SHP77 (cell line): ENCODE data around the gene AOPEP.

ENCODE experiments used
- DNase-seq, 2 experiments: peaks; one replicate each; lab custom pipeline; 2025; lab: John Stamatoyannopoulos, UW

Gene AOPEP

DNA sequence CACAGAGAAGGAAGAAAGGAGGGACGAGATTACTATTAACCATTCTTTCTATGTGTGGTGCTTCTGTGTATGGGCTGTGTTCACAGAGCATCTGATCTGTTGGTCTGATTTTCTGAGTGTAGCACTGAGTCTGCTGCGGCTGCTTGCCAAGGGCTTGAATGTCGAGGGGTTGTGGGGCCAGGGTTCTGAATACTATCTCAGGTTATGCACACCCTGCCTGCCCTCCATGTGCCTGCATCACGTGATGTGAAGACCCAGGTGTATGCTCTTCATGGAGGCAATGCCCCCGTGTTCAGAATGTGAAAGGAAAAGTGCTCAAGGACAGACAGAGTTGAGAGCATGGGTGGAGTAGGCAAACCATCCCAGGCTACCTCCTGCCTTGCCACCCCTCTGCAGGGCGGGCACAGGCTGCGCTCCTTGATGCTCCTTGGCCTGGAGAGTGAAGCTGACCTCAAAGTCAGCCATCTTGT, 336.1 kb downstream of the AOPEP start:
- no peak for DNase-seq

DNA sequence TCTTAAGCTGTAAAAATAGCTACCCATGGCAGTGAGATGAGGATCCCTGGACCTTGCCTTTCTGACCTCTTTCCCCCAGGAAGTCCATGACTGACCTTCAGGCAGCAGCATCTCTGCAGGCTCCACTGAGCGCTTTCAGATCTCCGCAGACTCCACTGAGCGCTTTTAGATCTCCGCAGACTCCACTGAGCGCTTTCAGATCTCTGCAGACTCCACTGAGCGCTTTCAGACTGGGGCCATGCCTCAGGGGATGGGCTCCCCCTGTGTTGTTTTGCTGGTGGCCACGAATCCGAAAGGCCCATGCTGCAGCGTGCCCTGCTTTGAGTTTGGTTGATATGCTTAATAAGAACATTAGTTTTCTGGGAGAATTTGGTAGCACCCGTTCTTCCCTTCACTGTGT, 336.8 kb downstream of the AOPEP start:
- DNase-seq, result no peak

DNA sequence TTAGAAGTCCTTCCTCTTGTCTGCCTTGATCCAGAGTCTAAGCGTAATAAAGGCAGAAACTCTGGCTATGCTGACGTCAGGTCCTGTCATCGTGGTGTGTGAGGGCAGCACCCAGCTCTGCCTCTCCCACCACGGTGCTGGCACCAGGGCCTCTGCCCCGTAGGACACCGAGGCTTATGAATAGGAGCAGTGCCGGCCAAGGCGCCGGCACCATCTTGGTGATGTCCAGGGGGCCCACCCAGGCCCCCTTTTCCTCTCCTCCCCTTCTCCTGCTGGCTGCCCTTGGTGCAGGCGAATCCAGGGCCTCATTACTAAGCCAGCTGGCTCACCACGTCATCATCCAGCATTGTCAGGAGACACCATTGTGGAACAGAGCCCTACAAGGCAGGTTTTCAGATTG, 338.7 kb downstream of the AOPEP start:
- no peak for DNase-seq

DNA sequence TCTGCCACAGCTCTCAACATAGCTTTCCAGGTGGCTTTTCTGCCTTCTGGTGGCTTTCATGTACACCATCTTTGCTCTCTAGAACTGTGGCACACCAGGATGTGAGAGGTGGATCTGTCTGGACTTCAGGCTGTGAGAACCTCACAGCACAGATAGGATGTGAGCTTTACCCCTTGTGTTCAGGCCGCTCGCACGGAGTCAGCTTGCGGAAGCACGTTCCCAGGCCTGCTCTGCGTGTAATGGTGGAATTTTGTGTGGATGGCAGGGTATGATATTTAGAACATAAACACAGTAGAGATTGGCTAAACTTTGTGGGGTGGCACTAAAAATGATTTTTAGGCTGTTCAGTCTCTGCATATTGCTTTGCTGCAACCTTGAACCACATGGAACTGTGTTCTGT, 340.6 kb downstream of the AOPEP start:
- no peak for DNase-seq

DNA sequence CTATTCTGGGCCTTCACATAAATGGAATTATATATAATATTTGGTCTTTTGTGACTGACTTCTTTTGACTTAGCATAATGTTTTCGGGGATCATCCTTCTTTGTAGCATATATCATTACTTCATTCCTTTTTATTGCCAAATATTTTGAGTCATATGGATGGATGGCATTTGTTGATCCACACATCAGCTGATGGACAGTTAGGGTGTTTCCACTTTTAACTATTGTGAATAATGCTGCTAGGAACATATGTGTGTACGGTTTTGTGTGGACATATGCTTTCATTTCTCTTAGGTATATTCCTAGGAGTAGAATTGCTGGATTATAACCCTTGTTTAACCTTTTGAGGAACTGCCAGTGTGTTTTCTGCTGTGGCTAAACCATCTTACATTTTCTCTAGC, 341.4 kb downstream of the AOPEP start:
- no peak for DNase-seq

DNA sequence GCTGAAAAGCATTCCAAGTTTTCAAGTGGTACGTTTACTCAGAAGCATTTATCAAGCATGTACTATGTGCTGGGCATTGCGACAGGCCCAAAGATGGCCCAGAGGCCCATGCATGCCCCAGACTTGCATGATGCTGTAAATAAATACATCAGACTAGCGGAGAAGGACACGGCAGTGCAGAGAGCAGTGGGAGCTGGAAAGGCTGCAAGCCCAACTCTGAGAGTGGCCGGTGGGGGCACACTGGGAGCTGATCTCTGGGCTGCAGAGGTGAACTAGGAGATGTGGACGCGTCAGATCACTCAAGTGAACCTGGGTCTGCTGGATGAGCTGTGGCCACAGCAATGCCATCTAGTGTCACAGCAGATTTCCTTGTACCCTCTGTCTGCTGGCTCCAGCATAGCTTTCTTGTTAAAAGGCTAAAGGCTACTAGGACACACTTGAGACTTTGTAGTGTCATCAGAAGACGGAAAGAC, 344.1 kb downstream of the AOPEP start:
- no peak for DNase-seq

DNA sequence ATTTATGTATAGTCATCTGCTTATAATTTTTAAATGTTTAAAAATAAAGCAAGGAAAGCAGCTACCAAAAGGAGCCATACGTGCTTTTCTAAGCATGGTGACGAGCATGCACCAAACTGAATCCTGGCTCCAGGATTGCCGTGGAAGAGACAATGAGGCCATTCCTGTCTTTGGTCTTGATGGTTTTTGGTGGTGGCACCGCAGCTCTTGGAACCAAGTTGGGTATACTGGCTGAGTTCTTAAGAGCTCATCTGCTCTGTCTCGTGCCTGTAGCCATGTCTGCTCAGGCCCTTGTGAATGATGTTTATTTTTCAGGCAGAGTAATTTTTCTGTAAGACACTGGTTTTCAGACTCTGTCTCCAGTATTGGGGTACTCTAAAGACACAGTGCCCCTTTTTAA, 345.0 kb downstream of the AOPEP start:
- no peak for DNase-seq

DNA sequence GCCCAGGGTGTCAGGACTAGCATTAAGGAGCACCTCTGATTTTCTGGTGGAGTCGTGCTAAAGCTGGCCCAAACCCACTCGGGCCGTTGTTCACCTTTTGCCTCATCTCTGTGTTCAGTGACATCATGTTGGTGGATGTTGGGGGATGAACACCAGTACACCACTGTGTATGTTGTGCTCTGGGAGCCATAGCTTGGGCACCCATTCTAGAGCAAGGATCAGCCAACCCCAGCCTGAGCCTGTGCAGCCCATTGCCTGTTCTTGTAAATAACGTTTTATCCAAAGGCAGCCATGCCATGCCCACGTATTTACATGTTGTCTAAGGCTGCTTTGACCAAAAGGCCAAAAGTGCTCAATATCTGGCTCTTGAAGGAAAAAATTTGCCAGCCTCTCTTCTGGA, 345.4 kb downstream of the AOPEP start:
- DNase-seq, result no peak

DNA sequence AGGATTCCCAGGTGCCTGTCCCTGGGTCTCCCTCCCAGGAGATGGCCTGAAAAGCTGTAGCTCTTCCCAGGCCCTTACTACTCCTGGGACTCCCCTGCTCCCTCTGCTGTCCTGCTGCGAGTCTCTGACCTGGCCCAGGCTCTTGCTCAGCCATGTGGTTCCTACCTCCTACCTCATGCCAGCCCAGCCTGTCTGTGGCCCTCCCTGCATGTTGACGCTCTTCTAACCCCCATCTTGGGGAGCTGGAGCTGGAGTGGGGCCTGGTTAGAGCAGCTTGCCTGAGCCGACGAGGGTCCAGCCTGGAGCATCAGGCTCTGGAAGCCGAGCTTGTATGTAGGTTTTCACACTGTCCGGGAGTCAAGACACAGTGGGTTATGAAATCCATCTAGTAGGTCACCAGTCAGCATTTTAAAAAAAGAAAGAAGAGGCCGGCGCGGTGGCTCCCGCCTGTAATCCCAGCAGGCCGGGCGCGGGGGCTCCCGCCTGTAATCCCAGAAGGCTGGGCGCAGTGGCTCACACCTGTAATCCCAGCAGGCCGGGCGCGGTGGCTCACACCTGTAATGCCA, 346.6 kb downstream of the AOPEP start:
- DNase-seq, result no peak

DNA sequence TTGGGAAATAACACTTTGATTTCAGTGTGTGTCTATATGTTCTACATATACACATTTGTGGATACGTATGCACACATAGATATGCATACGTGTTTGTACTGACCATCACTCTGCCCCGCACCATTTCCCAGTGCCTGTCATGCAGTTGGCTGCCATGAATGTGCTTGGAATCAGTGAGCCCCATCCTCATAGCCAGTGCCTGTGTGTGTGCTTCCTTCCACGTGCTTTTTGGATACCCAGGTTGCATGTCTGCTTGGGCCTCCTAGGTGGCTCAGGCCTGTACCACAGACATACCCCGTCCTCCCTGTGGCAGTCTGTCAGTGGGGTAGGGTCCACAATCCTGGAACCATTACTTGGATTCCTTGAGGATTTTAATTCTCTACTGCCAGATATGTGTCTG, 347.4 kb downstream of the AOPEP start:
- DNase-seq, result no peak

DNA sequence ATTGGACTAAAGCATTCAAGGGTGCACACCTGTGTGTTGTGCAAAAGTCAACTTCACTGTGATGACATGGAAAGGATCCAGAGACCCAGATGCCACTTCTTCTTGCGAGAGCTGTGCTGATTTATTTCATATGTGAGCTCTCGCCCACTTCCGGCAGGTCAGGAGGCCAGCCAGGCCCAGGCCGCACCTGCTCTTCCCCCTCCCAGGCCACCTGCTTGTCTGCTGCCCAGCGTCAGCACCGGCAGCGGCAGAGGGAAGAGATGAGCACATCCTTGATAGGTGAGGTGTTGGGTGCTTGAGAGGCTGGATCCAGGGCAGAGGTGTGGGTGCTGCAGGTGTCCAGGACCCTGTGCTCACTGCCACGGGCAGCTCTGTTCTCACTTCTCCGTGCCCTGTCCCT, 348.1 kb downstream of the AOPEP start:
- peak; percentile 89 to 92 for DNase-seq

DNA sequence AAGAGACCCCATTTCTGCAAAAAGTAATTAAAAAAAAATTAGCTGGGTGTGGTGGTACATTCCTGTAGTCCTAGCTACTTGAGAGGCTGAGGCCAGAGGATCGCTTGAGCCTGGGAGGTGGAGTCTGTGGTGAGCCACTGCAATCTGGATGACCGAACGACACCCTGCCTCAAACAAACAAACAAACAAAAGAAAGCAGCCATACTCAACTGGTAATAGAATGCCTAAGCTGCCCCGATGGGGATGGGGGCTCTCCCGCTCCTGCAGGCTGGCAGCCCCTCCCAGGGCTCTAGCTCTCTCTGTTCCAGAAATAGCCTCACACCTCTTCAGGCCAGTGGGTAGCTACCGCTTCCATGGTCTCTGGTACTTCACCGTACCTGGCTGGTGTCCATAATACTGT, 349.2 kb downstream of the AOPEP start:
- no peak for DNase-seq

DNA sequence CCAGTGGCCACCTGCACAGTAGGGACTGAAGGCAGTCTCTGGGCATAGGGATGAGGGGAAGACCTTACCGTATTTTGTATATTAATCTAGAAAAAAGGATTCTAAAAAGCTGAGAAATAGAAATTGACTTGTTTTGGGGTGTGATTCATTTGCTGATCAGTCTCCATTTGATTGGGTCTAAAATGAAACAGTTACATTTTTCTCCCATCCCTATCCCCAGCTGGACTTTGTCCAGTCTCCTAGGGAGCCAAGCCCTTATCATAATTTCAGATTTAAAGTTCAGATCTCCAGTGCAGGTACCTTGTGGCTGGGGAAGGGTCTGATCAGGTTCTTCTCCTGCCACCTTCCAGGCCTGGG, 350.2 kb downstream of the AOPEP start:
- DNase-seq, result no peak

DNA sequence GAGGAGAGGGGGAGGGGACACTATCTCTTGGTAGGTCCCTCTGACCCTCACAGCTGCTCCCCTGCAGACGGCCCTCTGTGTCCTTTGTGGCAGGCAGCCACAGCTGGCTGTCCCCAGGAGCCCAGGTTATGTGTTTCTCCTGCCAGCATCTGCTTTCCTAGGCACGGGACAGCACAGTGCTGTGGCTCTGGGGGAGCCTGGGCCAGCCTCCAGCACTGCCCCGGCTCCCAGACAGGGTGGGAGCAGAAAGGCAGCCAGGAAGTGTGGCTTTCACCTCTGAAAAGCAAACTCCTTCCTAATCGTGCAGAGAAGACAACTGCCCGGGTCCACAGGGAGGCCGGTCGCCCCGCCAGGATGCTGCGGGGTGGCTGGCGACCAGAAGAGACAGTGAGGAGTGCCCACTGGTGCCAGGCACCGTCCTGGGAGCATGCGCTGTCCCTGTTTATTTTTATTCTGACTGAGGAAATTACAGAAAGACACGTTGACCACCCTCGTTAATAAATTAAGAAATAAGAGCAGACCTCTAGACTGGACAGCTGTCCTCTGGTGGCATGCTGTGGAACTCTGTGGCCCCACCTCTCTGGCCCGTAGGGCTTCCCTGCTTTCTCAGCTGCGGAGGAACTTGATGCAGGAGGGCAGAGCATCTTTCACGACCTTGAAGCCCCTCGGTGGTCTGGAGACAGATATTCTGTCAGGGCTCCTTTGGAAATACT, 350.7 kb downstream of the AOPEP start:
- no peak for DNase-seq

DNA sequence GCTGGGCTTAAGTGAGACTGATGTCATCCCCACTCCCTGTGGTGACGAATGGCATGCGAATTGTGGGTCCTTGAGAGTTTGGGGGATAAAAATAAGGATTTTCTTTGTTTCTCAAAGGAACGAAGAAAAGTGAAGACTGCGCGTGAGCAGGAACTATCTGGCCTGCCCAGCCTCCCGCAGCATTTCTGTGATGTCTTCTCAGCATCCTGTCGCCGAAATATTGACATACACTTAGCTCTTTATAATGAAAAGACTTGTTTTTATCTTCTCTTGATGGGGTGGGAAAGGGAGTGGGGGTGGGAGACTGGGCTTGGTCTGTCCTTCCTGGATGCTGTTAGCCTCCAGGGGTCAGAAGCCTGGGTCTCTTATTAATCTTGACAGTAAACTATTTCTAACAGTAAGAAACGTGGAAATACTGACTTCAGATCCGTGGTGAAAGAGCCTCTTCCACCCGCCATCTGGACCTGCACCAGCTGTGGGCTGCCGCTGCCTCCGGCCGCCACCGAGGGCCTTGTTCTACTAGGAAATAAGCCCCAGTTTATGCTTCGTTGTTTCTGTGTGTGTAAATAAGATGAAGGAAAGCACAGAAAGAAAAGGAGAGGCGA, 351.4 kb downstream of the AOPEP start:
- no peak for DNase-seq

DNA sequence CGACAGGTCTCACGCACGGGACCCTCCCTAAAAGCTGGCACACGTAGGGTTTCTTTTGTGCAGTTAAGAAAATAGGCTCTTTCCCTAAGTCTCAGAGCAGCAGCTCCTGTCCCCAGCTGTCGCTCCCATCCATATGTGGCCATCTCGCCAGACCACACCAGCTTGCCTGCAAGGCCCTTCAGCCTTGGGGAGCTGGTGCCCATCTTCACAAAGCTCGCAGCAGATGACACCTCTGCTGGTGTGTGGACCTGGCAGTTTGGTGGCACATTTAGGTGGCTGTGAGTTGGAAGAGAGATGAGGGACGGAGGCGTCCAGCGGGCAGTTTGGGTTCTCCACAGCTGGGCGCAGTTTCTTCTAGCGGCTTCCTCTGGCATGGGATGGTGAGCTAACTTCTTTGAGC, 352.0 kb downstream of the AOPEP start:
- DNase-seq, result no peak

DNA sequence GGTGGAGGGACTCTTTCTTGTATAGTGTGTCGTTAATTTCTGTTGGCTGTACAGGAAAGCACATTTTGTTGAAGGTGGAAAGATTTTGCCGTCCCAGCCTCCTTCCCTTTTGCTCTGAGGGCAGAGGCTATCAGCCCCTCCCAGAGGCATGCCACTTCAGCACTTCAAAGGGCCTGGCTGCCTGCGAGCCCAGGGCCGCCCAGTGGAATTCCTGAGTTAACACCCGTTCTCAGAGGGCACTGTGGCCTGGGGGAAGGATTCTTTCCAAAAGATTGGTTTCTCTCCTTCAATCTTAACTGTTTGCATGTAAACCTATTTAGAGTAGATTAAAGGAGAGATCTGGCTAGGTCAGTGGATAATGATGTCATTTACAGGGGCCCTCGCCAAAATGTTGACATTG, 352.4 kb downstream of the AOPEP start:
- DNase-seq, result no peak

DNA sequence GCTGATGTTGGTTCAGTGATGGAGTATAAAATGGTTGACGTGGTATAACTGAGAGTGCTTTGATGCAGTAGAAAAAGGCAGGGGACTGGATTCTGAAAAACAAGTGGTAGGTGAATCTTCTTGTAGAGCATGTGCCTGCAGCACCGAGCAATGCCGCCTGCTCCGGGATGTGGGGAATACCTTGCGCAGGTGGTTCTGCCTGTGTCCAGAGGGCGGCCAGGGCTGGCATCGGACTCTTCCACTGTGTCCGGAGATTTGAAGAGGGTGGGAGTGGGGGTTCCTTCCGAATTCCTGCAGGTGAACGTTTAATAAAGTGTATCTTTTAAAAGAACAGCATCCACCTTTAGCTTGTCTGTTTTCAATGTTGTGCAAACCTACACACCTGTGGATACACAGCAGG, 353.0 kb downstream of the AOPEP start:
- no peak for DNase-seq

DNA sequence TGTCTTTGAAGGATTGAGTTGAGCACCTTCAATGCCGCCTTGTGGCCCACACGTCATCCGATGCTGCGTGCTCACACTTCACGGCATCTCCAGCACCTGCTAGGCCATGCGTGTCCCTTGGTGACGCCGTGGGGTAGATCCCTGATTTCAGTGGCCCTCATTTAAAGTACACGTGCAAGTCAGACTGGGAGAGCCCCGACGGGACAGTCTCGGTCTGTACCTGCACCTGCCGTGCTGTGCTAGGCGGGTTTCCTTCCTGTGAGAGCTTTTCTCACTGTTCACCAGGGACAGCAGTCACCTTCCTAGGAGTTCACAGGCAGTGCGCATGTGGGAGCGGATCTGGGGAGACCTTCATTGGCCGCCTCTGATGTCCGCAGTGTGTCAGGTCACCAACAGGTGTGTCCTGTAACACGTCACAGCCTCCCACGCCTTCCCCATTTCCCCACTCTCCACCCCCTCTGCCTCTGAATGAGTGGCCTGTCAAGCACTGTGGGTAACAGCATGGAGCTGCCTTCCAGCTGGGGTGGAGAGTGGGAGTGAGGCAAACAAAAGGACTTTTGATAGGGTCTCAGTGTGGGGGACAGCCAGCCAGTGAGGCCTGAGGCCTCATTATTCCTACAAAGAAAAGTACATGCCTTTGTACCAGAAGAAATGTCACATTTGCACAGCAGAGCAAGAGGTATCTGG, 354.6 kb downstream of the AOPEP start:
- no peak for DNase-seq

DNA sequence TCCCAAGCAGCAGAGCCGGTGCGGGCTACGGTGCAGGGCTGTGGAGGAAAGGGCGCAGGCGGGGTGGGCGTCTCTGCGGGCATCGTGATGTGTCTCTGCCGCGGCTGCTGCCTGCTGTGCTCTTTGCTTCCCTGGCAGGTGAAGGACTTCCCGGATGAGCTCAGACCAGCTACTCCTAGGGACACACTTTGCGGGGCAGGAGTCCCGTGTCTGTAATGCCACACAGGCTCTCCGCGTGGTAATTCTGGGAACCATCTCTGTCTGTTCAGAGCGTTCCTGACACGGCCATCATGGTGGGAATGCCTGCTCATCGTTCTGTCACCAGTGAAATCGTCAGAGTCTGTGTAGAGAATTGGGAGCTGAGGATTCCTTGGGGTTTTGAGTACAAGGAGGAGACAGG, 355.5 kb downstream of the AOPEP start:
- no peak for DNase-seq

DNA sequence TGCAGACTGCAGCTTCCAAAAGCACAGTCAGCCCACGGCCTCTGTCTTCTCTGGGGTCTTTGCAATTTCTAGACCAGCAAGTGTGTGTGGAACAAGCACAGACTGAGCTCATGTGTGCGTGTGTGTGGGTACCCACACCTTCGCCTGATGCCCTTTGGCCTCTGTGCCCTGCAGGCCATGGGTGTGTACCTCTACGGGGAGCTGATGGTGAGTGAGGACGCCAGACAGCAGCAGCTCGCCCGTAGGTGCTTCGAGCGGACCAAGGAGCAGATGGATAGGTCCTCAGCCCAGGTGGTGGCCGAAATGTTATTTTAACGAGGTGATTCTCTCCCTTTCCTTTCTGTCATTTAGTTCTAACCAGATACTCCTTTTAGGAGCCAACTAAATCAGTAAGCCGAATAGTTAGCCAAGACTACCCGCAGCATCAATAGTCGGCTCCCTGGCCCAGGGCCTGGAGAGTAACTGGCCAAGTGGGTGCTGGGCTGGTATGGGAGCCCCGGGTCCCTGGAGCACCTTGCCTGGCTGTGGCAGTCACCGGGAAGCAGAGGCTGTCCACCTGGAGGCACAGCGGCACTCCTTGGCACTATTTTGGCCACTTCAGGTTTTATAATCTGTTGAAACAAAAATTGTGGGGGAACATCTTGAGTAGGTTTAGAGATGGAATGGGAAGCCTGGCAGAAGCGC, 356.0 kb downstream of the AOPEP start:
- no peak for DNase-seq

DNA sequence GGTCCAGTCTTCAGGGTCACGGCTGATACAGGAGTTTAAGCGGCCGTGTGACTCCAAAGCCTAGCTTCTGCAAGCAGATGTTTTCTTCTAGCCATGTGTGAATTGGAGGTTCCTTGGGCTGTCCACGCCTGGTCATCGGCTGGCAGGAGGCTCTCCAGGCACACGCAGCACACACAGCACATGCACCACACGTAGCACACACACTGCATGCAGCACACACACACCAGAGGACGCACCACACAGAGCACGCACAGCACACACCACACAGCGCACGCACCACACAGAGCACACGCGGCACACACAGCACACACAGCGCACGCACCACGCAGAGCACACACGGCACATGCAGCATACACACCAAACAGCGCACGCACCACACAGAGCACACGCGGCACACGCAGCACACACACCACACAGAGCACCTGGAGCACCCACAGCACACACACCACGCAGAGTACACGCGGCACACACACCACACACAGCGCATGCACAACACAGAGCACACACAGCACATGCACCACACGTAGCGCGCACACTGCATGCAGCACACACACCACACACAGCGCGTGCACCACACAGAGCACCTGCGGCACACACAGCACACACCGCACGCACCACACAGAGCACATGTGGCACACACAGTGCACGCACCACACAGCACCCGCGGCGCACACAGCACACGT, 356.7 kb downstream of the AOPEP start:
- no peak for DNase-seq
